ENCODE data around the gene TRIM45.

- TF ChIP-seq CTCF (IDR thresholded peaks at IDR 0.05) = no peak
- TF ChIP-seq EZH2 (IDR thresholded peaks at IDR 0.05; ENCODE audit: borderline replicate concordance, insufficient read depth, low read depth, low read length, poor library complexity, severe bottlenecking) = no peak
These were observed 17.0 kb upstream of the TRIM45 start for GRCh38 chr1:117138561-117138960.
